H1 (cell line): Measurements from ENCODE around the gene MPPED1. TPM values are rescaled to one million over a fixed set of nuclear protein-coding genes. Genes with fewer than 3 reads are reported as not detected.

Source experiments
- ATF3 ChIP-seq: IDR thresholded peaks from 2 replicates; pipeline ENCODE4 v1.6.1; 2011; ENCODE audit warnings: low read depth, mild to moderate bottlenecking, low read length; ENCODE audit not compliant: insufficient read depth
- BCL11A ChIP-seq, 2 experiments: IDR thresholded peaks; one replicate each; pipeline ENCODE4 v1.6.1; 2011; ENCODE audit warnings: low read depth in 2 of 2, low read length in 2 of 2, mild to moderate bottlenecking in 2 of 2
- BRCA1 ChIP-seq: IDR thresholded peaks from 2 replicates; pipeline ENCODE4 v1.6.1; 2012; ENCODE audit warnings: low read depth, low read length, improper control_type of control experiment
- EGR1 ChIP-seq: IDR thresholded peaks from 2 replicates; pipeline ENCODE4 v1.6.1; 2011; ENCODE audit warnings: low read depth, low read length, borderline replicate concordance
- NANOG ChIP-seq: IDR thresholded peaks from 2 replicates; pipeline ENCODE4 v1.6.1; 2011; ENCODE audit warnings: low read length, low read depth, mild to moderate bottlenecking, inconsistent platforms; ENCODE audit not compliant: insufficient read depth, poor library complexity, severe bottlenecking
- PHF8 ChIP-seq: fragments of 200-600 bp; sonication (generic); conservative IDR thresholded peaks from 2 replicates; pipeline ENCODE4 v1.7.1; 2012; ENCODE audit warnings: low read depth, mild to moderate bottlenecking, inconsistent platforms, low read length, moderate library complexity
- POLR2AphosphoS5 ChIP-seq: IDR thresholded peaks from 2 replicates; pipeline ENCODE4 v1.6.1; 2011; ENCODE audit warnings: low read depth, low read length
- RXRA ChIP-seq: IDR thresholded peaks from 2 replicates; pipeline ENCODE4 v1.6.1; 2011; ENCODE audit warnings: low read depth, mild to moderate bottlenecking, low read length, moderate library complexity; ENCODE audit not compliant: insufficient read depth
- polyA plus RNA-seq, 7 experiments: library from polyadenylated mRNA; depleted of rRNA in 3 of 7; stranded (reverse) in 5 of 7; unstranded in 2 of 7; fragments of >200 nt in 5 of 7; fragments of 200-250 nt in 2 of 7; gene quantifications; 1 replicate in 5 of 7; 2 replicates in 1 of 7; 4 replicates in 1 of 7; pipeline versions ENCODE4 v1.2.1 to v1.2.3, GENCODE V29; 2011 to 2013; ENCODE audit warnings: missing spikeins in 2 of 7, mixed read lengths in 2 of 7
- total RNA-seq: library from RNA; stranded (reverse); fragmentation: NEBNext Ultra II Directional; extraction: Animal tissue kit (Norgen Biotek cat#: 25700); gene quantifications from 2 replicates; pipeline ENCODE4 v1.2.1, GENCODE V29; 2021

The MPPED1 gene
- total and polyA plus RNA-seq, 2 of the 8 experiments (the other 6 are each of a cell fraction or from before 2014, with no cell fraction given), result 0.29 to 0.37 TPM

GRCh38 chr22:43432883-43433415 is 21.1 kb downstream of the MPPED1 start (continued):
- no peak for TF ChIP-seq BRCA1
- no peak for TF ChIP-seq PHF8
- no peak for TF ChIP-seq EGR1
- no peak for TF ChIP-seq RXRA
- no peak for TF ChIP-seq NANOG
- TF ChIP-seq ATF3, result no peak
- no peak for TF ChIP-seq BCL11A (IDR thresholded peaks at IDR 0.05; ENCODE audit: low read depth in 2 of 2, low read length in 2 of 2)
- TF ChIP-seq POLR2AphosphoS5, result no peak
